ENCODE measurements around the gene CRACR2A.

The CRACR2A gene

GRCh38 chr12:3772380-3772779 is 19.5 kb upstream of the CRACR2A start:
- no peak for DNase-seq (ENCODE audit: extremely low spot score)
- ChIA-PET POLR2A (interaction anchor here (1.0 kb wide), 1 partner anchor 19 kb away, joined by 4 read pairs; the partner anchor contains the start of gene CRACR2A), CTCF (interaction anchor here (0.5 to 2.5 kb wide), 3 partner anchors 306 to 473 kb away, joined by 3 to 6 read pairs (median 3); no protein-coding TSS in a partner anchor)
- no peak for TF ChIP-seq ZNF384 (IDR thresholded peaks at IDR 0.05)
- TF ChIP-seq PKNOX1 (IDR thresholded peaks at IDR 0.05) = no peak

GRCh38 chr12:3771853-3772252 is 18.9 kb upstream of the CRACR2A start:
- TF ChIP-seq FOXM1 (IDR thresholded peaks at IDR 0.05; ENCODE audit: borderline replicate concordance) (no peak), BHLHE40 (IDR thresholded peaks at IDR 0.05; ENCODE audit: borderline replicate concordance) (no peak), FOXA1 (IDR thresholded peaks at IDR 0.05) (no peak), TARDBP (IDR thresholded peaks at IDR 0.05) (no peak), CTBP1 (IDR thresholded peaks at IDR 0.05; ENCODE audit: borderline replicate concordance) (no peak)
- POLR2A ChIA-PET = no interaction called here
- CTCF ChIA-PET = no interaction called here
- DNase-seq (ENCODE audit: extremely low spot score) = no peak

GRCh38 chr12:3770891-3771290 is 18.0 kb upstream of the CRACR2A start:
- CTCF ChIA-PET = interaction anchor here (0.6 kb wide), 2 partner anchors 471 to 666 kb away, joined by 3 to 4 read pairs; no protein-coding TSS in a partner anchor
- DNase-seq (ENCODE audit: extremely low spot score) = no peak
- TF ChIP-seq PKNOX1 (IDR thresholded peaks at IDR 0.05) = no peak
- TF ChIP-seq SP1 (IDR thresholded peaks at IDR 0.05) = no peak
- no peak for TF ChIP-seq LEF1 (IDR thresholded peaks at IDR 0.05; ENCODE audit: borderline replicate concordance)
- TF ChIP-seq FOXM1 (IDR thresholded peaks at IDR 0.05; ENCODE audit: borderline replicate concordance) = no peak
- TF ChIP-seq NFRKB (IDR thresholded peaks at IDR 0.05) = no peak
- no peak for TF ChIP-seq L3MBTL2 (conservative IDR thresholded peaks at IDR 0.05)
- TF ChIP-seq CTBP1 (IDR thresholded peaks at IDR 0.05; ENCODE audit: borderline replicate concordance) = no peak
- POLR2A ChIA-PET = no interaction called here

GRCh38 chr12:3768911-3769447 is 16.1 kb upstream of the CRACR2A start:
- no peak for DNase-seq (ENCODE audit: extremely low spot score)
- POLR2A ChIA-PET = no interaction called here
- TF ChIP-seq PKNOX1 (IDR thresholded peaks at IDR 0.05) = no peak
- TF ChIP-seq FOXM1 (IDR thresholded peaks at IDR 0.05; ENCODE audit: borderline replicate concordance) = no peak
- no peak for TF ChIP-seq BHLHE40 (IDR thresholded peaks at IDR 0.05; ENCODE audit: borderline replicate concordance)
- TF ChIP-seq TARDBP (IDR thresholded peaks at IDR 0.05) = no peak
- TF ChIP-seq CTBP1 (IDR thresholded peaks at IDR 0.05; ENCODE audit: borderline replicate concordance) = no peak
- TF ChIP-seq L3MBTL2 (conservative IDR thresholded peaks at IDR 0.05) = no peak
- no peak for TF ChIP-seq LEF1 (IDR thresholded peaks at IDR 0.05; ENCODE audit: borderline replicate concordance)
- TF ChIP-seq ELF4 (IDR thresholded peaks at IDR 0.05) = no peak
- TF ChIP-seq SP1 (IDR thresholded peaks at IDR 0.05) = no peak
- CTCF ChIA-PET = no interaction called here

- CTCF ChIA-PET = no interaction called here
- no peak for TF ChIP-seq FOXA1 (IDR thresholded peaks at IDR 0.05)
- no peak for TF ChIP-seq FOXK2 (IDR thresholded peaks at IDR 0.05)
- TF ChIP-seq ZNF384 (IDR thresholded peaks at IDR 0.05) = no peak
- no peak for TF ChIP-seq ARNT (IDR thresholded peaks at IDR 0.05)
- TF ChIP-seq CTBP1 (IDR thresholded peaks at IDR 0.05; ENCODE audit: borderline replicate concordance) = no peak
- TF ChIP-seq SUZ12 (IDR thresholded peaks at IDR 0.05) = no peak
- no peak for TF ChIP-seq PKNOX1 (IDR thresholded peaks at IDR 0.05)
- TF ChIP-seq FOXM1 (IDR thresholded peaks at IDR 0.05; ENCODE audit: borderline replicate concordance) = no peak
- no peak for TF ChIP-seq BHLHE40 (IDR thresholded peaks at IDR 0.05; ENCODE audit: borderline replicate concordance)
- no peak for TF ChIP-seq SP1 (IDR thresholded peaks at IDR 0.05)
- TF ChIP-seq LEF1 (IDR thresholded peaks at IDR 0.05; ENCODE audit: borderline replicate concordance) = no peak
- no peak for TF ChIP-seq TARDBP (IDR thresholded peaks at IDR 0.05)
- no peak for TF ChIP-seq ELF4 (IDR thresholded peaks at IDR 0.05)
- no peak for TF ChIP-seq L3MBTL2 (conservative IDR thresholded peaks at IDR 0.05)
- TF ChIP-seq NFRKB (IDR thresholded peaks at IDR 0.05) = no peak
- no peak for TF ChIP-seq HDGF (IDR thresholded peaks at IDR 0.05; ENCODE audit: borderline replicate concordance)
- no peak for DNase-seq (ENCODE audit: extremely low spot score)
- POLR2A ChIA-PET = no interaction called here
These were observed 8.3 kb upstream of the CRACR2A start for GRCh38 chr12:3761116-3761735.

- ChIA-PET CTCF (no interaction called here), POLR2A (no interaction called here)
- no peak for TF ChIP-seq TARDBP (IDR thresholded peaks at IDR 0.05)
- TF ChIP-seq ARNT (IDR thresholded peaks at IDR 0.05) = no peak
- no peak for TF ChIP-seq BHLHE40 (IDR thresholded peaks at IDR 0.05; ENCODE audit: borderline replicate concordance)
- no peak for TF ChIP-seq HDGF (IDR thresholded peaks at IDR 0.05; ENCODE audit: borderline replicate concordance)
- TF ChIP-seq NFRKB (IDR thresholded peaks at IDR 0.05) = no peak
- no peak for TF ChIP-seq CTBP1 (IDR thresholded peaks at IDR 0.05; ENCODE audit: borderline replicate concordance)
- no peak for TF ChIP-seq ZNF384 (IDR thresholded peaks at IDR 0.05)
- TF ChIP-seq SP1 (IDR thresholded peaks at IDR 0.05) = no peak
- no peak for DNase-seq (ENCODE audit: extremely low spot score)
These were observed 7.0 kb upstream of the CRACR2A start for GRCh38 chr12:3759878-3760277.

Data from HEK293T (cell line).